DOHH2 (cell line): ENCODE results near the gene CA6.
A peak's percentile ranks its signal among the peaks of the same experiment; 100 is the strongest.

Source experiments
- H3F3A ChIP-seq: fragments of 200-600 bp; sonication (generic), shearing (Covaris generic); 2 replicates; pipeline ENCODE4 v1.6.0; 2016; ENCODE audit warnings: antibody characterized with exemption, mild to moderate bottlenecking; ENCODE audit not compliant: control insufficient read depth, insufficient read depth
- H3K27ac ChIP-seq: fragments of 200-600 bp; sonication (generic); 2 replicates; pipeline ENCODE4 v1.5.1; 2014; ENCODE audit warnings: low read depth, mild to moderate bottlenecking, low read length, moderate library complexity
- H3K27me3 ChIP-seq: fragments of 200-600 bp; sonication (generic); 2 replicates; pipeline ENCODE4 v1.6.1; 2014; ENCODE audit warnings: mild to moderate bottlenecking, low read length, mixed read lengths; ENCODE audit not compliant: control insufficient read depth
- H3K36me3 ChIP-seq: fragments of 200-600 bp; sonication (generic); 2 replicates; pipeline ENCODE4 v1.6.1; 2014; ENCODE audit warnings: mild to moderate bottlenecking, low read length, moderate library complexity, mixed read lengths; ENCODE audit not compliant: control insufficient read depth
- H3K4me1 ChIP-seq: fragments of 200-600 bp; sonication (generic); 2 replicates; pipeline ENCODE4 v1.6.1; 2014; ENCODE audit warnings: mild to moderate bottlenecking, low read length, mixed read lengths; ENCODE audit not compliant: control insufficient read depth
- H3K4me2 ChIP-seq: fragments of 200-600 bp; sonication (generic); 2 replicates; pipeline ENCODE4 v1.6.0; 2014; ENCODE audit warnings: mild to moderate bottlenecking, low read length, moderate library complexity
- H3K4me3 ChIP-seq: fragments of 200-600 bp; sonication (generic); 2 replicates; pipeline ENCODE4 v1.5.1; 2014; ENCODE audit warnings: mild to moderate bottlenecking, low read length, mixed read lengths
- H3K79me2 ChIP-seq: fragments of 200-600 bp; sonication (generic); 2 replicates; pipeline ENCODE4 v1.6.1; 2014; ENCODE audit warnings: mild to moderate bottlenecking, low read length, mixed read lengths; ENCODE audit not compliant: control insufficient read depth
- H3K9me2 ChIP-seq: fragments of 200-600 bp; sonication (generic); replicated peaks from 2 replicates; pipeline ENCODE4 v1.6.1; 2014; ENCODE audit warnings: mild to moderate bottlenecking, low read length, mixed read lengths; ENCODE audit not compliant: control insufficient read depth
- H3K9me3 ChIP-seq: fragments of 200-600 bp; sonication (generic); 2 replicates; pipeline ENCODE4 v1.6.1; 2014; ENCODE audit warnings: antibody characterized with exemption, low read length, mixed read lengths; ENCODE audit not compliant: control insufficient read depth, insufficient read depth
- H4K20me1 ChIP-seq: fragments of 200-600 bp; sonication (generic); 2 replicates; pipeline ENCODE4 v1.6.0; 2014; ENCODE audit warnings: low read depth, mild to moderate bottlenecking, antibody characterized with exemption, low read length, moderate library complexity; ENCODE audit not compliant: control insufficient read depth, insufficient read depth
- EZH2phosphoT487 ChIP-seq: fragments of 200-600 bp; sonication (generic); IDR thresholded peaks from 2 replicates; pipeline ENCODE4 v1.6.1; 2017; ENCODE audit warnings: borderline replicate concordance, mild to moderate bottlenecking, antibody characterized with exemption, low read length, moderate library complexity, mixed read lengths
- TF ChIP-seq, protein P1 (sequence below): fragments of 200-600 bp; sonication (generic); IDR thresholded peaks from one replicate; pipeline ENCODE4 v1.5.1; 2014; ENCODE audit warnings: antibody characterized with exemption, mild to moderate bottlenecking, low read depth, low read length; ENCODE audit not compliant: poor library complexity, severe bottlenecking

CA6 gene

GRCh38 chr1:8955406-8955805, 9.7 kb downstream of the CA6 start:
- H3K4me1 ChIP-seq, result 0 out of 2 replicates have a peak, but pooled peaks cover 3% of the 10 kb centered on the region
- peaks cover 4% of the 10 kb centered on the region; the same call in 1 of the 2 replicates for H3F3A ChIP-seq
- no peak overlapping the region for H3K4me2 ChIP-seq
- H3K27me3 ChIP-seq, result no peaks in the 10 kb centered on the region
- H3K4me3 ChIP-seq, result no peak overlapping the region
- H4K20me1 ChIP-seq, result no peaks in the 10 kb centered on the region
- no peak overlapping the region for H3K27ac ChIP-seq
- no peaks in the 10 kb centered on the region for H3K9me2 ChIP-seq
- H3K36me3 ChIP-seq, result peaks cover 11% of the 10 kb centered on the region
- no peaks in the 10 kb centered on the region for H3K9me3 ChIP-seq
- no peak for TF ChIP-seq EZH2phosphoT487
- TF ChIP-seq, protein P1, sequence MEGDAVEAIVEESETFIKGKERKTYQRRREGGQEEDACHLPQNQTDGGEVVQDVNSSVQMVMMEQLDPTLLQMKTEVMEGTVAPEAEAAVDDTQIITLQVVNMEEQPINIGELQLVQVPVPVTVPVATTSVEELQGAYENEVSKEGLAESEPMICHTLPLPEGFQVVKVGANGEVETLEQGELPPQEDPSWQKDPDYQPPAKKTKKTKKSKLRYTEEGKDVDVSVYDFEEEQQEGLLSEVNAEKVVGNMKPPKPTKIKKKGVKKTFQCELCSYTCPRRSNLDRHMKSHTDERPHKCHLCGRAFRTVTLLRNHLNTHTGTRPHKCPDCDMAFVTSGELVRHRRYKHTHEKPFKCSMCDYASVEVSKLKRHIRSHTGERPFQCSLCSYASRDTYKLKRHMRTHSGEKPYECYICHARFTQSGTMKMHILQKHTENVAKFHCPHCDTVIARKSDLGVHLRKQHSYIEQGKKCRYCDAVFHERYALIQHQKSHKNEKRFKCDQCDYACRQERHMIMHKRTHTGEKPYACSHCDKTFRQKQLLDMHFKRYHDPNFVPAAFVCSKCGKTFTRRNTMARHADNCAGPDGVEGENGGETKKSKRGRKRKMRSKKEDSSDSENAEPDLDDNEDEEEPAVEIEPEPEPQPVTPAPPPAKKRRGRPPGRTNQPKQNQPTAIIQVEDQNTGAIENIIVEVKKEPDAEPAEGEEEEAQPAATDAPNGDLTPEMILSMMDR, result no peak
- no peaks in the 10 kb centered on the region for H3K79me2 ChIP-seq

GRCh38 chr1:8956461-8957349, 11.0 kb downstream of the CA6 start:
- Histone ChIP-seq H3K9me2 (no peaks in the 10 kb centered on the region), H3K36me3 (peaks cover 15% of the 10 kb centered on the region)

GRCh38 chr1:8962812-8963530, 17.3 kb downstream of the CA6 start:
- Histone ChIP-seq H3K36me3 (peaks cover 12% of the 10 kb centered on the region), H3K9me3 (no peaks in the 10 kb centered on the region), H3K4me1 (peaks cover 33% of the 10 kb centered on the region), H3K79me2 (no peaks in the 10 kb centered on the region), H3F3A (peaks cover 4% of the 10 kb centered on the region), H3K4me2 (peak overlapping the region; percentile 66), H3K9me2 (no peaks in the 10 kb centered on the region), H3K4me3 (peak overlapping the region; percentile 58), H4K20me1 (no peaks in the 10 kb centered on the region), H3K27ac (peak overlapping the region; percentile 49), H3K27me3 (no peaks in the 10 kb centered on the region)
- TF ChIP-seq, protein P1, result peak; percentile 85
- TF ChIP-seq EZH2phosphoT487, result no peak

More at GRCh38 chr1:8956461-8957349, 11.0 kb downstream of the CA6 start:
- H3K9me3 ChIP-seq, result no peaks in the 10 kb centered on the region
- no peaks in the 10 kb centered on the region for H3K79me2 ChIP-seq
- no peak for TF ChIP-seq EZH2phosphoT487
- TF ChIP-seq, protein P1, result no peak
- no peaks in the 10 kb centered on the region for H3K27me3 ChIP-seq
- H3K4me1 ChIP-seq, result peaks cover 6% of the 10 kb centered on the region; the same call in 1 of the 2 replicates
- no peaks in the 10 kb centered on the region for H4K20me1 ChIP-seq
- no peak overlapping the region for H3K4me3 ChIP-seq
- H3K27ac ChIP-seq, result no peak overlapping the region
- peaks cover 4% of the 10 kb centered on the region; the same call in 1 of the 2 replicates for H3F3A ChIP-seq
- H3K4me2 ChIP-seq, result no peak overlapping the region
